HG03039 (cell line): ENCODE results near the gene C11orf97.

Experiments
- ATAC-seq: cut with Tn5 transposase; IDR thresholded peaks from one replicate; pipeline ENCODE4 v1.9.1; 2021; ENCODE audit warnings: mild to moderate bottlenecking, moderate library complexity; ENCODE audit not compliant: unreplicated experiment

Gene C11orf97

DNA sequence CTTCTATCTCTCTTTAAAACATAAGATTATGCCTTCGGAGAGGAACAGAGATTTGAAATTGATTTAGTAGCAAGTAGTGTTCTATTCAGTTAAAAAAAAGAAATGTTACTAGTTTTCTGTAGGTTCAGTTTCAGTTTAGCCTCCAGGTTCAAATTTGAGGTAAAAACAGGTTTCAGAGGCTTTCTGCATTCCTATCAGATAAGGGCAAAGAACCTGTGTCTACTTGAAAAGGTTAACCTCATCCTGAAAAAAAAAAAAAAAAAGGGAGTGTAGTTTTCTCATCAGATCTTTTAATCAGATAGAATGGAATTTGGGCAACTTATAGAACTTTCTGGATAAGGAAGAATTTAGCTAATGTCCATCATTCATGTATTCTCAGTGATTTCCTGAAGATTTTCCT lies 12.1 kb downstream of the C11orf97 start:
- no peak for ATAC-seq

DNA sequence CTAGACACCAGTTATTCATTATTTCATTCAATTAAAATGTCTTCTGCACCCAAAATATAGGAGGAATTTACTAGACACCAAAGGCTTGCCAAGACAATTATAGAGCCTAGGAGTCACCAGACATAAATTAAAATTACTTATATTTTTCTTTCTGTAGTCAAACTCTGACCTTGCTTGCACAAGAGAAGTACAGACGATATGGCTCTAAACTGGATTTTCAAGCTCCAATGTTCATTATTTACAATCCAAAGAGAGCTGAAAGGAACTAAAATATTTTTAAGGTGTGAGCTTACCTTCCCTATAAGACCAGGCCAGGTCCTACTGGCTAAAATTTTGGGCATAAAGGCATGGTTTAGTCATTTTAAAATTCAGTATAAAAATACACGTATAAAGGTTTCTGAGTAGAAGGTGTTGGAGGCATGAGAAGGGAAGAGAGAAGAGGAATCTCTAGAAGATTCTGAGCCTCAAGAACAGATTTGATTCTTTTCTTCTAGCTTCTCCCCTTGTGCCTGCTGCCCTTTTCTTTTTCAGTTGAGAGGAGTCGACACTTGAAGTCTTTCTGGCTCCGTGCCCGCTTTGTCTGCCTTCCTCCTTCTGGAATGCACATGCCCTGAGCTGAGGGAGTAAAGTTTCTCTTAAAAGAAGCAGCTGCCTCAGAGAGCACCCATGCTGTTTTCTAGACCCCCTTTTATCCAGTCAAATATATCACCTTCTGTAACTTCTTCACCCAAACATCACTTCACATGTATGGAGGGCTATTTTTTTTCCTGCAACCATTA lies 13.5 kb downstream of the C11orf97 start:
- no peak for ATAC-seq

DNA sequence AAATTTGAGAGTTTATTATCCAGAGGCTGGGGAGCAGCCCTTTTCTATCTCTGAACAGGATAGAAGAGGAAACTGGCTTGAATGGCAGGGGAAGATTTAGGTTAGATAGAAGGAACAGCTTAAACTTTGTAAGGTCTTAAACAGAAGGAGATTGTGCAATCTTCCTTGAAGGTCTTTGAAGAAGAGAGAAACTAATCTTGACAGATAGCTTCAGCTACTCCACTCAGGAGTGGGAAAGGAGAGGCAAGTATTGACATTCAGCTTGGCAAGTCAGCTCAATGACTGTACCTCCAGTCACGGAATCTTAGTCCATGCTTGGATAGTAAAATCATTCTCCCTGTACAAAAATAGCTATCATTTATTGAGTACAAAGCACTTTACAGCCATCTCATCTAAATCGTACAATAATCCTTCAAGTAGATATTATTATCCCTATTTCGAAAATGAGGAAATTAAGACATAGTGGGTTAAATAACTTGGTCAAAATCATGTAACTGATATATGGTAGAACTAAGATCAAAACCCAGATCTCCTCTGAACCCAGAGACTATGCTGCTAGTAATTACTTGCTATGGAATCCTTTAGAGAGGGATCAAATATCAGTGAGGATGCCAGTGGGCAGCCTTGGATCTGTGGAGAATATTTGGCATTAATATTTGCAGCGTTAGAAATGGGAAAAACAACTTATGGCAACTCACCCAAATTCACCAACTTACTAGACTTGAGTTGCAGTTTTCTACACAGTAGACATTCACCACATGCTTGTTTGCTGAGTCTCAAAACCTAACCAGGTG lies 14.6 kb downstream of the C11orf97 start:
- ATAC-seq, result no peak

DNA sequence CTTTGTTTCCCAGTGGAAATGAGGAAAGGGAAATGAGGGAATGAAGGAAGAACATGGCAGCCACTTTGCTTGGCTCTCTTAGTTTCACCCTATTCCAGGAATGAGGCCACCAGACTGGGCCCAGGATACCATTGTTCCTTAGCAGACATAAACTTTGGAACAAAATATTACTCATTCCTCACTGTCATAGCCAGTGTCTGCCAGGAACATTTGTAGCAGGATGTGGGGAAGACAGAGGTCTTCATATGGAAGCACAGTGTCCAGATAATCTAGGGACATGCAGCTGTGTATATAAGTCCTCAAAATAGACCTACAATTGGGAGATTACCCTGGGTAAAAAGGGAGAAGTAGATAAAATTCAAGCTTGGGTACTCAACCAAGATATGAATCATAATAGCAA lies 16.3 kb downstream of the C11orf97 start:
- no peak for ATAC-seq

DNA sequence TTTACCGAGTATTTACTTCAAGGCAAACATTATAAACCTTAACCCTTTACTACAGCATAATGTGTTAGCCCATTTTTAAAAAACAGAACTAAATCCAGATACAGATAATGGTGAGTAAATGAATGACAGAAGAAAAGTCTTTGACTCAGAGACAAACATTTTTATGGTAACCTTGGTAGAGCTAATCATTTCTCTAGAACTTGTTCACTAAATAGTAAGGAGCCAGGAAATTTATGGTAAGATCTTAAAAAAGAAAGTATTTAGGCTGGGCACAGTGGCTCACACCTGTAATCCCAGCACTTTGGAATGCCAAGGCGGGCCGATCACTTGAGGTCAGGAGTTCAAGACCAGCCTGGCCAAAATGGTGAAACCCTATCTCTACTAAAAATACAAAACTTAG lies 19.9 kb downstream of the C11orf97 start:
- no peak for ATAC-seq

DNA sequence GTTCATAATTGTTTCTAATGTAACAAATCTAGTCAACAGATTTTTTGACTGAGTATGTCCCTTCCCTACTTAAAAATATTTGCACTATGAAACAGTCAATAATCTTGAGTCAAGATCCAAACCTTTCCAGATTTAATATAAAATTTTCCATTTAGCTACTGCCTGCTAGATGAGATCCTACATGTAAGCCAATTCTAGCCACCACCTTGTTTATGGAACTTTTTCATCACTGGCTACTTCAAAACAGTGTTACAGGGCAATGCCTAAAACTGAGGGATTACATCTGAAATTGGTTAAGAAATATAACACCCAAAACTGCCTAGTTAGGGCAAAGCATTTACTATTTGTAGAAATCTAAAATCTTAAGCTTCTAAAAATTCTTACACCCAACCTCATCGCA lies 20.9 kb downstream of the C11orf97 start:
- no peak for ATAC-seq

DNA sequence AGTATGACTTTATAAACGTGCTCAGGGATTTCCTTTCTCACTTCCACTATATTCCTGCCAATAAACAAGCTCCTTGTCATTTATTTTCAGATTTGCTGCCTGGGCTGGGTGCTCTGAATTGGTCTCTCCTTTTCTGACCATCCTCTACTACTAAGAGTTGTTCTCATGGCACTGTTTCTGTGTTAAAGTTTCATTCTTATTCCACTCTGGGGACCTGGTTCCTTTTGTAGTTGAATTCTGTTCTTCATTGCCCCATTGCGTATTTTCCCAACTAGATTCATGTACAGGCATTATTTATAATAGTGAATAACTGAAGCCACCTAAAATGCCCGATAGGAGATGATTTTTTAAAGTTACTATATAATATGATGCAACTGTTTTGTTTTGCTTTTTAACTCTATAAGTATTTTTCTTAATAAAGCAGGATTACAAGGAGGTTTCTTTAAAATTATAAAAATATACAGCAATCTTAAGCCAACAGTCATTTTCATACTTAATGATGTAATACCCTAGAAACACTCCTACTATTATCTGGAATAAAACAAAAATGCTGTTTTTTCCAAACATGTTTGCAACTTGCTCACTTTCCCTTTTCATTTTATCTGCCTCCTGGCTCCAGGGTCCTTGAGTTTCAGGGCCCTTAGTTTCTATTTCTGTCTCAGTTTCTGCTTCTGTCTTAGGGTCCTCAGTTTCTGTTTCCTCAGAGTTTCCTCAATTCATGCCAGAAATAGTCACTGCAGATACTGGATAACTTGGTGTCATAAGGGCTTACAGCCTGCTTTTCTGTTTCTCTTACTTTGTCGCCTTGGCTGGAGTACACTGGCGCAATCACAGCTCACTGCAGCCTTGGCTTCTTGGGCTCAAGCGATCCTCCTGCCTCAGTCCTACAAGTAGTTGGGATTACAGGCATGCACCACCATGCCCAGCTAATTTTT lies 21.7 kb downstream of the C11orf97 start:
- ATAC-seq, result no peak

DNA sequence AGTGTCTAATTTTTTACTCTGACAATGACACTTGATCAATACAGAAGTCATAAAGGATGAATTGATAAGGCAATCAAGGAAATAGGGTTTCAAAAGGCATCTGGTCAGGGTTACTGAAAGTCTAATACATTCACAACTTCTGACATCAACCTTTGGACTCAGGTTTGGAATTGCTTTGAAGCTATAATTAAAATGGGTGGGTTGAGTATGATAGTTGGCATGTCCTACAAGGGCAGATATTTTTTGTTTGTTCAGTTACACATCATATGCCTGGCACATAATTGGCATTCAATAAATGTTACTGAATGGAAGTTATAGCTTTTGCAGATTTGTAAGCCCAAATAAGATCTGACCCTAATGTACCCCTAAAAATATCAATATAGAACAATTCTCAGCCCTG lies 24.1 kb downstream of the C11orf97 start:
- no peak for ATAC-seq

DNA sequence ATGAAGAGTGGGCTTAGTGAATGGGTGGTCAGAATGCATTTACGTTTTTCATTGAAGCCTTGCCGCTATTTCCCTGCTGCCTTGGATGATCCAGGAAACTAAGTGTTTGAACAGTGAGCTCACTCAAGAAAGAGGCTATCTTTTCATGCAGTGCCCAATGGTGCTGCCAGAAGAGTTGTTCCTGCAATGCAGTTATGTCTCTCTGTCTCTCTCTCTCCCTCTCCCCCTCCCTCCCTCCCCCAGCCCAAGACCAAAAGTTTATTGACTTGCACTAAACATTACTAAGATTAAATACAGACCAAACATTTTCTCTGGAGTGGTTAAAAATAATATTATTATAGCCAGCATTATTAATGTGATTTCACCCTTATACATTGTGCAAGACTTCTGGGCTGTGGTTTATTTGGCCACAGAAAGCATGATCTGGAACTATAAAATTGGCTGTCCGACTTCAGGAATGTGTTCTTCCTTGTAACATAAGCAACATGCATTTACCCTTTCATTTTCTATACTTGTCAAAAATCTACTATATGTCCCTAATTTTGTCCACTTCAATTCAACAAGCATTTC lies 24.9 kb downstream of the C11orf97 start:
- no peak for ATAC-seq

DNA sequence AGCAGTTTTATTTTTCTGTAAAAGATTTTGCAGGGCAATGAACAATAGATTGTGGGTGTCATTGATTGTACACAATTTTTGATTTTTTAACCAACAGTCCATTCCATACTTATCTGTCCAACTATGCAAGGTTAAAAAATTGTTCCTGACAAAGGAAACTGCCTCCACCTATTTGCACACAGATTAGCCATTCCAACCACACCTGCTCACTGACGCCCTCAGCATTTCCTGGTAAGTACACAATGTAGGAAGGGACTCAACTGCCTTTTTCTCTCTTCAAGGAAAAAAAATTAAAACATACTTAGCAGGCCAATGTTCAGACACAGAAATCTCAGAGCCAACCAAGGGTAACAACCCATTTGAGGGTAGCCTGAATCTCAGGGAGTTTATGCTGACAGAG lies 27.2 kb downstream of the C11orf97 start:
- ATAC-seq, result no peak

DNA sequence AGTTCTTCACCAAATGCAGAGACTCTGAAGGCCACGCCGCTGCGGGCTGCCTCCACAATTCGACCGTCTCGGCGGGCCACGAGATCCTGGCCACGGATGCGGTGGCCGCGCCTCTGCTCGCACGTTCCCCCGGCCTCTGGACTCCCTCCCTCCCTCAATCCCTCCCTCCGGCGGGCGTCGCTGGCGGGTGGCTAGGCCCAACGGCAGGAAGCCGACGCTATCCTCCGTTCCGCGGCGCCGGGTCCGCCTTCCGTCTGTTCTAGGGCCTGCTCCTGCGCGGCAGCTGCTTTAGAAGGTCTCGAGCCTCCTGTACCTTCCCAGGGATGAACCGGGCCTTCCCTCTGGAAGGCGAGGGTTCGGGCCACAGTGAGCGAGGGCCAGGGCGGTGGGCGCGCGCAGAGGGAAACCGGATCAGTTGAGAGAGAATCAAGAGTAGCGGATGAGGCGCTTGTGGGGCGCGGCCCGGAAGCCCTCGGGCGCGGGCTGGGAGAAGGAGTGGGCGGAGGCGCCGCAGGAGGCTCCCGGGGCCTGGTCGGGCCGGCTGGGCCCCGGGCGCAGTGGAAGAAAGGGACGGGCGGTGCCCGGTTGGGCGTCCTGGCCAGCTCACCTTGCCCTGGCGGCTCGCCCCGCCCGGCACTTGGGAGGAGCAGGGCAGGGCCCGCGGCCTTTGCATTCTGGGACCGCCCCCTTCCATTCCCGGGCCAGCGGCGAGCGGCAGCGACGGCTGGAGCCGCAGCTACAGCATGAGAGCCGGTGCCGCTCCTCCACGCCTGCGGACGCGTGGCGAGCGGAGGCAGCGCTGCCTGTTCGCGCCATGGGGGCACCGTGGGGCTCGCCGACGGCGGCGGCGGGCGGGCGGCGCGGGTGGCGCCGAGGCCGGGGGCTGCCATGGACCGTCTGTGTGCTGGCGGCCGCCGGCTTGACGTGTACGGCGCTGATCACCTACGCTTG lies 31.7 kb downstream of the C11orf97 start, which contains the start of gene FUT4:
Gene FUT4, plus strand, starts transcription at position 227 of the 951 bp plus-strand sequence. Its CDS starts 213 bp downstream, at position 440.
- ATAC-seq, result peak; percentile 81

DNA sequence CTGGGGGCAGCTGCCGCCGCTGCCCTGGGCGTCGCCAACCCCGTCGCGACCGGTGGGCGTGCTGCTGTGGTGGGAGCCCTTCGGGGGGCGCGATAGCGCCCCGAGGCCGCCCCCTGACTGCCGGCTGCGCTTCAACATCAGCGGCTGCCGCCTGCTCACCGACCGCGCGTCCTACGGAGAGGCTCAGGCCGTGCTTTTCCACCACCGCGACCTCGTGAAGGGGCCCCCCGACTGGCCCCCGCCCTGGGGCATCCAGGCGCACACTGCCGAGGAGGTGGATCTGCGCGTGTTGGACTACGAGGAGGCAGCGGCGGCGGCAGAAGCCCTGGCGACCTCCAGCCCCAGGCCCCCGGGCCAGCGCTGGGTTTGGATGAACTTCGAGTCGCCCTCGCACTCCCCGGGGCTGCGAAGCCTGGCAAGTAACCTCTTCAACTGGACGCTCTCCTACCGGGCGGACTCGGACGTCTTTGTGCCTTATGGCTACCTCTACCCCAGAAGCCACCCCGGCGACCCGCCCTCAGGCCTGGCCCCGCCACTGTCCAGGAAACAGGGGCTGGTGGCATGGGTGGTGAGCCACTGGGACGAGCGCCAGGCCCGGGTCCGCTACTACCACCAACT lies 32.5 kb downstream of the C11orf97 start:
- no peak for ATAC-seq

DNA sequence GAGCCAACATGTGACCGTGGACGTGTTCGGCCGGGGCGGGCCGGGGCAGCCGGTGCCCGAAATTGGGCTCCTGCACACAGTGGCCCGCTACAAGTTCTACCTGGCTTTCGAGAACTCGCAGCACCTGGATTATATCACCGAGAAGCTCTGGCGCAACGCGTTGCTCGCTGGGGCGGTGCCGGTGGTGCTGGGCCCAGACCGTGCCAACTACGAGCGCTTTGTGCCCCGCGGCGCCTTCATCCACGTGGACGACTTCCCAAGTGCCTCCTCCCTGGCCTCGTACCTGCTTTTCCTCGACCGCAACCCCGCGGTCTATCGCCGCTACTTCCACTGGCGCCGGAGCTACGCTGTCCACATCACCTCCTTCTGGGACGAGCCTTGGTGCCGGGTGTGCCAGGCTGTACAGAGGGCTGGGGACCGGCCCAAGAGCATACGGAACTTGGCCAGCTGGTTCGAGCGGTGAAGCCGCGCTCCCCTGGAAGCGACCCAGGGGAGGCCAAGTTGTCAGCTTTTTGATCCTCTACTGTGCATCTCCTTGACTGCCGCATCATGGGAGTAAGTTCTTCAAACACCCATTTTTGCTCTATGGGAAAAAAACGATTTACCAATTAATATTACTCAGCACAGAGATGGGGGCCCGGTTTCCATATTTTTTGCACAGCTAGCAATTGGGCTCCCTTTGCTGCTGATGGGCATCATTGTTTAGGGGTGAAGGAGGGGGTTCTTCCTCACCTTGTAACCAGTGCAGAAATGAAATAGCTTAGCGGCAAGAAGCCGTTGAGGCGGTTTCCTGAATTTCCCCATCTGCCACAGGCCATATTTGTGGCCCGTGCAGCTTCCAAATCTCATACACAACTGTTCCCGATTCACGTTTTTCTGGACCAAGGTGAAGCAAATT lies 33.3 kb downstream of the C11orf97 start:
- no peak for ATAC-seq

DNA sequence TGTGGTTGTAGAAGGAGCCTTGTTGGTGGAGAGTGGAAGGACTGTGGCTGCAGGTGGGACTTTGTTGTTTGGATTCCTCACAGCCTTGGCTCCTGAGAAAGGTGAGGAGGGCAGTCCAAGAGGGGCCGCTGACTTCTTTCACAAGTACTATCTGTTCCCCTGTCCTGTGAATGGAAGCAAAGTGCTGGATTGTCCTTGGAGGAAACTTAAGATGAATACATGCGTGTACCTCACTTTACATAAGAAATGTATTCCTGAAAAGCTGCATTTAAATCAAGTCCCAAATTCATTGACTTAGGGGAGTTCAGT lies 33.9 kb downstream of the C11orf97 start:
- no peak for ATAC-seq

DNA sequence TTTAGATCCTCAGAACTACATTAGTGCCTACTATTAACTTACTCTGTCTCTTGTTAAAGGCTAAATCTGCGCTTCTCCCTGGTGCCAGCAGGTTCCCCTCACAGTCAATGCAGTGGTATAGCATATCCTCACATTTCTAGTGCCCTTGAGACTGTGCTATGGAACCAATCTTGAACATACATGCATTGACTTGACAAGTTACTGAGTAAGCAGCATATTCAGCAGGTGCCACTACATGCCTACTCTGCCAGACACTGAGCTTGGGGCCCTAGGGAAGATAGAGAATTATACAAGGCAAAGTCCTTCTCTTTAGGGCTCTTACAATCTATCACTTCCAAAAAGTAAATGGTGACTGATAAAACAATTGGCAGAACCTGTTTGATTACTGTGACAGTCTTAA lies 34.6 kb downstream of the C11orf97 start:
- no peak for ATAC-seq

DNA sequence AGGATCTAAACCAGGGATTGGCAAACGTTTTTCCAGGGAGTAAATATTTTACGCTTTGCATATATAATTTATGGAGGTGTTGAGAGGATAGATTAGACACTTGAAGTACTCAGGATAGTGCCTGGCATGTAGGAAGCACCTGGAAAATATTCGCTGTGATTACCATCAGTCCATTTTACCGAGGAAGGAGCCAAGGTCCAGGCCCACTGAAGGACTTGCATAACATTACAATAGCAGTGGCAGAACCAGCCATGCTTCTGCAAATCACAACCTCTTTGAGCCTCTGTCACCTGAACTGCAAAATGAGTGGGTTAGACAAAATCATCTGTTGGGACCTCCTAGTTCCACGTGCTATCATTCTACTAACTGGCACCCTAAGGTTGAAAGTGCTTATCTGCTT lies 36.9 kb downstream of the C11orf97 start:
- no peak for ATAC-seq

DNA sequence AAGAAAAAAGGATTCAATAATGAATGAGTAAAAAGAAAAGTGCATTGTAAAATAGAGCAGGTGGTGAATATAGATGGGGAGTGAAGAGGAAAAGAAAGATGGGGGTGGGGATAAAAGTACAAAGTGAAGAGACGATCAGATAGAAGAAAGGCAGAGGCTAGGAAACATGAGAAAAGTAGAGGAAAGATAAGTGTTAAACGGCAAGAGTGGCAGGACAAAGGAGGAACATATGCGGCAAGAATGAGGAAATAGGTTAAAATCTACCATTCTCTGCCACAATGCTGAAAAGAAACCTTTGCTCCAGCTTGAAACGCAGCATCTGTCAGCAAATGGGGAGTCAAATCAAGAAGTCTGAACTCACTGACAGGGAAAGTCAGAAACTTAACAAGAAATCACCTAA lies 38.3 kb downstream of the C11orf97 start:
- ATAC-seq, result no peak

DNA sequence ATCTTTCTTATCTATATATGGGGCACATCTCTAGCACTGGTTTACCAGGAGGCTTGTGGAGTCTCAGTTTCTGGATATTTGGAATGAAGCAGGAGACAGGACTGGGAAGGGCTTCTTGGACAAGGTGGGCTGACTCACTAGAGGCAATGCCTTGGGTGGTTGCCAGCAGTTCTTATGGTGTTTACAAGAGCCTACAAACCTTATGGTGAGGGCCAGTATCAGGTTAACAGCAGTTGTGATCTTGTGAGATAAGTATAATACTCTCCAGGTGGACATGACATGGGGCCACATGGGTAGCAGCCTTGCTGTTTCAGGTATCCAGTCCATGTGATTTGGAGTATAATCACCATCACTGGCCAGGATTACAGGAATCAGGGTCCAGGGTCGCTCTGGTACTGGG lies 41.7 kb downstream of the C11orf97 start:
- no peak for ATAC-seq
